Left lobe of liver (tissue), 2 donors: ENCODE measurements around the gene EYS. TPM values are rescaled to one million over a fixed set of nuclear protein-coding genes. Genes with fewer than 3 reads are reported as not detected.
"Not testable (repeated sequence)": the region's sequence is repeated elsewhere in the genome, so short reads cannot be mapped to it uniquely, and the experiment has no call there.

Source experiments
- ATAC-seq: fragments of 200-7000 bp; cut with Tn5 transposase; one replicate; pipeline ENCODE4 v1.9.1; 2020; ENCODE audit warnings: mild to moderate bottlenecking, moderate library complexity
- DNase-seq: peaks from one replicate; pipeline ENCODE4 v3.0.0-alpha.2; 2020; ENCODE audit warnings: low spot score
- total RNA-seq: library from RNA; stranded (reverse); gene quantifications from one replicate; pipeline ENCODE4 v1.2.1, GENCODE V29; 2021
- donor health status: DM: no; HTN: no; CAD: no; lungs with moderate emphysema.
- donor health status: DM: no; HTN: yes; CAD: no.

EYS gene
- total RNA-seq, 1 donor from 2014 or later = 1.3 TPM

- ATAC-seq = no peak
- no peak for DNase-seq
Observed at GRCh38 chr6:63789699-63790098, 1917.3 kb downstream of the EYS start.

- DNase-seq = no peak
- no peak for ATAC-seq
Observed at GRCh38 chr6:63788569-63788968, 1918.5 kb downstream of the EYS start.

- ATAC-seq (no peak), DNase-seq (no peak)
Observed at GRCh38 chr6:63787021-63787420, 1920.0 kb downstream of the EYS start.

GRCh38 chr6:63785006-63785405 lies 1922.0 kb downstream of the EYS start:
- DNase-seq (no peak), ATAC-seq (no peak)

- peak; percentile 97 for ATAC-seq
- DNase-seq = peak; percentile 57
Observed at GRCh38 chr6:63783096-63783495, 1923.9 kb downstream of the EYS start.

GRCh38 chr6:63774961-63775360 lies 1932.1 kb downstream of the EYS start:
- ATAC-seq = no peak

GRCh38 chr6:63773200-63773599 lies 1933.8 kb downstream of the EYS start:
- DNase-seq = no peak
- no peak for ATAC-seq

More at GRCh38 chr6:63774961-63775360, 1932.1 kb downstream of the EYS start:
- DNase-seq = no peak

- DNase-seq (no peak), ATAC-seq (no peak)
Observed at GRCh38 chr6:63765828-63766227, 1941.2 kb downstream of the EYS start.

GRCh38 chr6:63764318-63764916 lies 1942.6 kb downstream of the EYS start:
- peak; percentile 67 for ATAC-seq

GRCh38 chr6:63760199-63760598 lies 1946.8 kb downstream of the EYS start:
- DNase-seq (no peak), ATAC-seq (no peak)

More at GRCh38 chr6:63764318-63764916, 1942.6 kb downstream of the EYS start:
- DNase-seq = no peak

GRCh38 chr6:63759605-63760105 lies 1947.4 kb downstream of the EYS start:
- no peak for DNase-seq
- peak; percentile 67 for ATAC-seq

GRCh38 chr6:63757826-63758225 lies 1949.2 kb downstream of the EYS start:
- no peak for ATAC-seq
- no peak for DNase-seq

GRCh38 chr6:63757275-63757674 lies 1949.8 kb downstream of the EYS start:
- DNase-seq, ATAC-seq: not testable (repeated sequence)

GRCh38 chr6:63750400-63750799 lies 1956.6 kb downstream of the EYS start:
- no peak for DNase-seq
- ATAC-seq = no peak

GRCh38 chr6:63745784-63746183 lies 1961.2 kb downstream of the EYS start:
- no peak for DNase-seq
- ATAC-seq = peak; percentile 72

- ATAC-seq (no peak), DNase-seq (no peak)
Observed at GRCh38 chr6:63744810-63745209, 1962.2 kb downstream of the EYS start.

- DNase-seq (no peak), ATAC-seq (peak; percentile 82)
Observed at GRCh38 chr6:63743691-63744090, 1963.3 kb downstream of the EYS start.

GRCh38 chr6:63742060-63742459 lies 1965.0 kb downstream of the EYS start:
- no peak for DNase-seq
- no peak for ATAC-seq

- no peak for ATAC-seq
- DNase-seq = no peak
Observed at GRCh38 chr6:63740709-63741108, 1966.3 kb downstream of the EYS start.

- peak; percentile 62 for ATAC-seq
Observed at GRCh38 chr6:63739094-63739687, 1967.8 kb downstream of the EYS start.

GRCh38 chr6:63738190-63738589 lies 1968.8 kb downstream of the EYS start:
- ATAC-seq, DNase-seq: not testable (repeated sequence)

More at GRCh38 chr6:63739094-63739687, 1967.8 kb downstream of the EYS start:
- DNase-seq = no peak

GRCh38 chr6:63734923-63735322 lies 1972.1 kb downstream of the EYS start:
- DNase-seq (no peak), ATAC-seq (no peak)
